Astrocyte (in vitro differentiated cells and primary cell): ENCODE results near the gene SLC18A3.

Experiments
- EZH2 ChIP-seq: IDR thresholded peaks from 2 replicates; pipeline ENCODE4 v1.6.1; 2012; ENCODE audit warnings: mild to moderate bottlenecking, low read length, inconsistent platforms; ENCODE audit not compliant: insufficient read depth
- TF ChIP-seq, protein P1 (sequence below): IDR thresholded peaks from 2 replicates; pipeline ENCODE4 v1.5.1; 2011; ENCODE audit warnings: low read depth, mild to moderate bottlenecking, inconsistent platforms, low read length, moderate library complexity; ENCODE audit not compliant: insufficient read depth

- no peak for TF ChIP-seq EZH2
- TF ChIP-seq, protein P1, sequence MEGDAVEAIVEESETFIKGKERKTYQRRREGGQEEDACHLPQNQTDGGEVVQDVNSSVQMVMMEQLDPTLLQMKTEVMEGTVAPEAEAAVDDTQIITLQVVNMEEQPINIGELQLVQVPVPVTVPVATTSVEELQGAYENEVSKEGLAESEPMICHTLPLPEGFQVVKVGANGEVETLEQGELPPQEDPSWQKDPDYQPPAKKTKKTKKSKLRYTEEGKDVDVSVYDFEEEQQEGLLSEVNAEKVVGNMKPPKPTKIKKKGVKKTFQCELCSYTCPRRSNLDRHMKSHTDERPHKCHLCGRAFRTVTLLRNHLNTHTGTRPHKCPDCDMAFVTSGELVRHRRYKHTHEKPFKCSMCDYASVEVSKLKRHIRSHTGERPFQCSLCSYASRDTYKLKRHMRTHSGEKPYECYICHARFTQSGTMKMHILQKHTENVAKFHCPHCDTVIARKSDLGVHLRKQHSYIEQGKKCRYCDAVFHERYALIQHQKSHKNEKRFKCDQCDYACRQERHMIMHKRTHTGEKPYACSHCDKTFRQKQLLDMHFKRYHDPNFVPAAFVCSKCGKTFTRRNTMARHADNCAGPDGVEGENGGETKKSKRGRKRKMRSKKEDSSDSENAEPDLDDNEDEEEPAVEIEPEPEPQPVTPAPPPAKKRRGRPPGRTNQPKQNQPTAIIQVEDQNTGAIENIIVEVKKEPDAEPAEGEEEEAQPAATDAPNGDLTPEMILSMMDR = no peak
These were observed 6.5 kb downstream of the SLC18A3 start for GRCh38 chr10:49616421-49617101.
